ENCODE data around the gene ZNF85. TPM values are rescaled to one million over a fixed set of nuclear protein-coding genes. Genes with fewer than 3 reads are reported as not detected.
"Not testable (repeated sequence)": the region's sequence is repeated elsewhere in the genome, so short reads cannot be mapped to it uniquely, and the experiment has no call there.

Gene ZNF85
- total RNA-seq, 1 experiment from 2014 or later: 26.8 TPM

DNA sequence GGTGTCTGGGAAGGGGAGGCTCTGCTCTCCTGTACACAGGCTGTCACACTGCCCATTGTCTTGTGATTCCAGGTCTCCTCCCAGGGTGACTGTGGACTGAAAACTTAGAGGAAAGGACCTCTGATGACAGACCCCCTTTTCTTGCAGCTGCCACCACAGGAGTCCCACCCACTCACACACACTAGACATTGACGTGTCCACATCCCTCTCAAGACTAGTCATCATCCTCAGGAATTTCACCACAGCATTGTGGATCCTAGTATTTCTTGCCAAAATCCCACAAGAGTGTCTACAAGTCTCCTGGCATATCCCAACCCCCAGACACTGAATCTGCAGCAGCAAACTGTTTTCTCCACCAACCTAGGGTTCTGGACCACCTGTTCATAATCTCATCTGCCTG is 5.3 kb downstream of the ZNF85 start:
- Histone ChIP-seq H2BK12ac (ENCODE audit: insufficient read length, low read depth, low read length) (no peak overlapping the region), H3K56ac (ENCODE audit: insufficient read length, low read depth, low read length) (no peak overlapping the region), H2AFZ (ENCODE audit: low read length) (no peak overlapping the region), H3K14ac (ENCODE audit: insufficient read depth, low read length) (no peak overlapping the region), H2AK5ac (ENCODE audit: insufficient read length, low read length) (no peak overlapping the region), H3T11ph (ENCODE audit: low read length) (no peak overlapping the region), H3K18ac (ENCODE audit: insufficient read length, low read depth, low read length) (no peak overlapping the region), H2BK120ac (ENCODE audit: low read depth, low read length, poor library complexity, severe bottlenecking) (no peak overlapping the region), H2BK15ac (ENCODE audit: low read depth, low read length) (no peak overlapping the region), H3K79me1 (ENCODE audit: insufficient read depth, low read depth, low read length, poor library complexity, severe bottlenecking) (peaks cover 10% of the 10 kb centered on the region), H3K79me2 (ENCODE audit: insufficient read depth, low read length) (peaks cover 3% of the 10 kb centered on the region; the same call in 1 of the 2 replicates), H4K5ac (ENCODE audit: insufficient read length, low read depth, low read length) (no peak overlapping the region), H3K4me2 (ENCODE audit: insufficient read depth, insufficient read length, low read length) (no peak overlapping the region), H3K9ac (ENCODE audit: extremely low read depth, insufficient read length, low read length) (no peak overlapping the region), H3K27ac (ENCODE audit: insufficient read length, low read depth, low read length) (no peak overlapping the region), H2BK20ac (ENCODE audit: low read depth, low read length, poor library complexity, severe bottlenecking) (no peak overlapping the region), H3K27me3 (ENCODE audit: insufficient read depth, low read length) (no peaks in the 10 kb centered on the region), H3K4ac (ENCODE audit: low read depth, low read length) (no peak overlapping the region), H3K23me2 (ENCODE audit: insufficient read length, low read depth, low read length, poor library complexity, severe bottlenecking) (no peaks in the 10 kb centered on the region), H2BK5ac (ENCODE audit: insufficient read length, low read length) (no peak overlapping the region), H4K91ac (ENCODE audit: insufficient read length, low read depth, low read length) (no peak overlapping the region), H4K20me1 (ENCODE audit: control insufficient read depth, insufficient read depth, insufficient read length) (no peaks in the 10 kb centered on the region), H4K8ac (replicated peaks; ENCODE audit: insufficient read length, low read depth, low read length) (no peak overlapping the region), H3K9me3 (ENCODE audit: control insufficient read depth, low read depth, low read length) (no peaks in the 10 kb centered on the region), H3K4me1 (ENCODE audit: insufficient read depth, low read length) (no peaks in the 10 kb centered on the region), H3K23ac (ENCODE audit: insufficient read length, low read depth, low read length) (no peak overlapping the region)
- H3K9me3 Mint-ChIP-seq: peaks cover 0 to 6% of the 10 kb centered on the region in 2 experiments; a peak in 2 of 5 replicates
- H3K27me3 Mint-ChIP-seq (ENCODE audit: low read depth): no peaks in the 10 kb centered on the region; the same call in 1 of the 2 replicates
- H3K4me1 Mint-ChIP-seq: peaks cover 10 to 13% of the 10 kb centered on the region in 2 experiments
- TF ChIP-seq, protein P1, sequence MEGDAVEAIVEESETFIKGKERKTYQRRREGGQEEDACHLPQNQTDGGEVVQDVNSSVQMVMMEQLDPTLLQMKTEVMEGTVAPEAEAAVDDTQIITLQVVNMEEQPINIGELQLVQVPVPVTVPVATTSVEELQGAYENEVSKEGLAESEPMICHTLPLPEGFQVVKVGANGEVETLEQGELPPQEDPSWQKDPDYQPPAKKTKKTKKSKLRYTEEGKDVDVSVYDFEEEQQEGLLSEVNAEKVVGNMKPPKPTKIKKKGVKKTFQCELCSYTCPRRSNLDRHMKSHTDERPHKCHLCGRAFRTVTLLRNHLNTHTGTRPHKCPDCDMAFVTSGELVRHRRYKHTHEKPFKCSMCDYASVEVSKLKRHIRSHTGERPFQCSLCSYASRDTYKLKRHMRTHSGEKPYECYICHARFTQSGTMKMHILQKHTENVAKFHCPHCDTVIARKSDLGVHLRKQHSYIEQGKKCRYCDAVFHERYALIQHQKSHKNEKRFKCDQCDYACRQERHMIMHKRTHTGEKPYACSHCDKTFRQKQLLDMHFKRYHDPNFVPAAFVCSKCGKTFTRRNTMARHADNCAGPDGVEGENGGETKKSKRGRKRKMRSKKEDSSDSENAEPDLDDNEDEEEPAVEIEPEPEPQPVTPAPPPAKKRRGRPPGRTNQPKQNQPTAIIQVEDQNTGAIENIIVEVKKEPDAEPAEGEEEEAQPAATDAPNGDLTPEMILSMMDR (conservative IDR thresholded peaks at IDR 0.05): no peak
- H3K36me3 Mint-ChIP-seq (ENCODE audit: insufficient read depth in 1 of 3, low read depth in 3 of 3): peaks cover 21 to 52% (median 51%) of the 10 kb centered on the region in 3 experiments
- no CpG with 5 or more reads among the region's 1 CpG for WGBS (ENCODE audit: extremely low coverage, insufficient read length, low lambda C conversion rate)
- no peak overlapping the region for H3K4me3 Mint-ChIP-seq
- no peak for DNase-seq
- H3K27ac Mint-ChIP-seq: peak overlapping the region in 1 of 3 experiments; percentile 76; a peak in 3 of 7 replicates

DNA sequence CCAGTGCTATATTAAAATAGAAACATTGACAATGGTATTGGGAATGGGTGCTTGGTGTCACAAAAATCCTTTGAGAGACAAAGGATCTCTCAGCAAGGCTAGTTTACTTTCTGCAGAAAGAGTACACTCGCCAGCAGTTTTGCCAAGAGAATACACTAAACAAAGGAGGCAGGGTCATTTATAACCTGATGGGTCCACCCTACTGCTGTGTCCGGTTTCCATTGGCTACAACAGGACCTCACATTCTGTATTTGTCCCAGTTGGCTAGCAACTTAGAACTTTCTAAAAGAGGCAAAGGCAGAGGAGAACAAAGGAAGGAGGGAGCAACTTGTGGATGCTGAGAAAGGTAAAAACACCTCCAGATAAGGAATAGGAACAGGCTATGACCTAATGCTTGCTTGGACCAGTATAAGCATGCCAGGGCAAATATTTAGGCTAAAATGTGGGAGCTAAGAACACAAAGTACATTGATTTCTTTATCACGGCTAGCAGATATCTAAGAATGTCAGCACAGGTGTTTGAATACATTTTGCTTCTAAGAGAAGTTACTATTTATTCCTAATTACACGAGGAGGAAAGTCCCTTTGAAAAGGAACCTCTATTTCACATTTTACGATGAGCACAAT is 13.4 kb downstream of the ZNF85 start:
- not testable (repeated sequence) for H3K27me3 Mint-ChIP-seq (ENCODE audit: low read depth); H2AFZ ChIP-seq (ENCODE audit: low read length); H2AK5ac ChIP-seq (ENCODE audit: insufficient read length, low read length); H3K27me3 ChIP-seq (ENCODE audit: insufficient read depth, low read length); H3K56ac ChIP-seq (ENCODE audit: insufficient read length, low read depth, low read length); H2BK120ac ChIP-seq (ENCODE audit: low read depth, low read length, poor library complexity, severe bottlenecking); H3K18ac ChIP-seq (ENCODE audit: insufficient read length, low read depth, low read length); H2BK12ac ChIP-seq (ENCODE audit: insufficient read length, low read depth, low read length); H3K4me3 Mint-ChIP-seq; H4K20me1 ChIP-seq (ENCODE audit: control insufficient read depth, insufficient read depth, insufficient read length); H3K4ac ChIP-seq (ENCODE audit: low read depth, low read length); H2BK15ac ChIP-seq (ENCODE audit: low read depth, low read length); H3K4me2 ChIP-seq (ENCODE audit: insufficient read depth, insufficient read length, low read length); H3K9me3 ChIP-seq (ENCODE audit: control insufficient read depth, low read depth, low read length); H3K4me1 ChIP-seq (ENCODE audit: insufficient read depth, low read length); H3K9ac ChIP-seq (ENCODE audit: extremely low read depth, insufficient read length, low read length); H4K5ac ChIP-seq (ENCODE audit: insufficient read length, low read depth, low read length); H3K79me2 ChIP-seq (ENCODE audit: insufficient read depth, low read length); H3K79me1 ChIP-seq (ENCODE audit: insufficient read depth, low read depth, low read length, poor library complexity, severe bottlenecking); H2BK5ac ChIP-seq (ENCODE audit: insufficient read length, low read length); H3K23me2 ChIP-seq (ENCODE audit: insufficient read length, low read depth, low read length, poor library complexity, severe bottlenecking); H2BK20ac ChIP-seq (ENCODE audit: low read depth, low read length, poor library complexity, severe bottlenecking); H4K8ac ChIP-seq (replicated peaks; ENCODE audit: insufficient read length, low read depth, low read length); DNase-seq; H3K23ac ChIP-seq (ENCODE audit: insufficient read length, low read depth, low read length); H4K91ac ChIP-seq (ENCODE audit: insufficient read length, low read depth, low read length); H3K27ac ChIP-seq (ENCODE audit: insufficient read length, low read depth, low read length); H3T11ph ChIP-seq (ENCODE audit: low read length); H3K9me3 Mint-ChIP-seq; H3K4me1 Mint-ChIP-seq; H3K14ac ChIP-seq (ENCODE audit: insufficient read depth, low read length)
- no CpG with 5 or more reads among the region's 5 CpGs for WGBS (ENCODE audit: extremely low coverage, insufficient read length, low lambda C conversion rate)
- peak overlapping the region in 1 of 3 experiments; percentile 44; a peak in 3 of 7 replicates for H3K27ac Mint-ChIP-seq
- peaks cover 54 to 66% (median 58%) of the 10 kb centered on the region in 3 experiments for H3K36me3 Mint-ChIP-seq (ENCODE audit: insufficient read depth in 1 of 3, low read depth in 3 of 3)
